H1 (cell line): ENCODE measurements around the gene PCDHB14.
A peak's percentile ranks its signal among the peaks of the same experiment; 100 is the strongest.

ENCODE experiments used
- CEBPB ChIP-seq: IDR thresholded peaks from 2 replicates; pipeline ENCODE4 v1.6.1; 2012; ENCODE audit warnings: low read depth, low read length
- CHD2 ChIP-seq: IDR thresholded peaks from 2 replicates; pipeline ENCODE4 v1.6.1; 2012; ENCODE audit warnings: low read length, improper control_type of control experiment
- CREB1 ChIP-seq: IDR thresholded peaks from 2 replicates; pipeline ENCODE4 v1.6.1; 2012; ENCODE audit warnings: inconsistent platforms
- CTBP2 ChIP-seq: IDR thresholded peaks from 2 replicates; pipeline ENCODE4 v1.7.0; 2011; ENCODE audit warnings: borderline replicate concordance, mild to moderate bottlenecking, moderate library complexity, mixed read lengths, low read length; ENCODE audit not compliant: insufficient read depth, insufficient read length
- CTCF ChIP-seq, 3 experiments: IDR thresholded peaks; 1 replicate in 2 of 3; 2 replicates in 1 of 3; pipeline versions ENCODE4 v1.5.1 to v1.6.1; 2011; ENCODE audit warnings: low read length in 3 of 3, mild to moderate bottlenecking in 3 of 3, inconsistent platforms in 2 of 3, low read depth in 1 of 3, moderate library complexity in 1 of 3; ENCODE audit not compliant: insufficient read depth in 1 of 3; ENCODE audit errors: control extremely low read depth in 1 of 3
- JUN ChIP-seq: IDR thresholded peaks from 2 replicates; pipeline ENCODE4 v1.6.1; 2011; ENCODE audit warnings: low read depth, mild to moderate bottlenecking, improper control_type of control experiment, low read length
- JUND ChIP-seq: IDR thresholded peaks from 2 replicates; pipeline ENCODE4 v1.6.1; 2011; ENCODE audit warnings: mild to moderate bottlenecking, improper control_type of control experiment, low read length
- KDM5A ChIP-seq: fragments of 200-600 bp; IDR thresholded peaks from 2 replicates; pipeline ENCODE4 v1.7.1; 2012; ENCODE audit warnings: mild to moderate bottlenecking, low read length, inconsistent platforms, mixed read lengths
- POLR2AphosphoS5 ChIP-seq: IDR thresholded peaks from 2 replicates; pipeline ENCODE4 v1.6.1; 2011; ENCODE audit warnings: low read depth, low read length
- RNF2 ChIP-seq: fragments of 200-900, 300-1000 bp; sonication (generic); IDR thresholded peaks from 2 replicates; pipeline ENCODE4 v1.7.1; 2016; ENCODE audit warnings: borderline replicate concordance, low read depth, mild to moderate bottlenecking, antibody characterized with exemption, low read length; ENCODE audit not compliant: poor library complexity, severe bottlenecking; ENCODE audit errors: missing control alignments
- SAP30 ChIP-seq: fragments of 300-600 bp; sonication (generic); IDR thresholded peaks from 2 replicates; pipeline ENCODE4 v1.7.1; 2012; ENCODE audit warnings: low read length, moderate library complexity, mild to moderate bottlenecking, inconsistent platforms; ENCODE audit not compliant: insufficient read depth, insufficient replicate concordance
- SUZ12 ChIP-seq: fragments of 200-600 bp; sonication (generic); IDR thresholded peaks from 2 replicates; pipeline ENCODE4 v1.6.1; 2012; ENCODE audit warnings: mild to moderate bottlenecking, inconsistent platforms, low read length, moderate library complexity, mixed read lengths

DNA sequence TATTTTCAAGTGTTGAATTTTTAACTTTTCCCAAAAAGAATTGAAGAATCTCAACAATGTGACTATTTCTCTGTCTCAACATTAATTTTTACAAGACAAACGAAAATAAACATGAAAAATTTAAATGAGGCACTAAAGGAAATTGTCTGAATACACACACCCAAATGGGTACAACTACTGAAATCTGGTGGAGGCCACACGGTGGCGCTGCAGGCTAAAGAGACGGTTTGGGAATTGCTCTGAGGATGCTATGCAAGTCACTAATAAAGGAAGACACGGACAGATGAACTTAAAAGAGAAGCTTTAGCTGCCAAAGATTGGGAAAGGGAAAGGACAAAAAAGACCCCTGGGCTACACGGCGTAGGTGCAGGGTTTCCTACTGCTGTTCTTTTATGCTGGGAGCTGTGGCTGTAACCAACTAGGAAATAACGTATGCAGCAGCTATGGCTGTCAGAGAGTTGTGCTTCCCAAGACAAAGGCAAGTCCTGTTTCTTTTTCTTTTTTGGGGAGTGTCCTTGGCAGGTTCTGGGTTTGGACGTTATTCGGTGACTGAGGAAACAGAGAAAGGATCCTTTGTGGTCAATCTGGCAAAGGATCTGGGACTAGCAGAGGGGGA is 30.9 kb upstream of the PCDHB14 start, which contains the start of gene PCDHB10:
- TF ChIP-seq POLR2AphosphoS5 (no peak), JUN (no peak), CTCF (IDR thresholded peaks at IDR 0.05; ENCODE audit: control extremely low read depth in 1 of 3, insufficient read depth in 1 of 3, low read depth in 1 of 3, low read length in 3 of 3) (peak; percentile 72 to 83 (median 83)), JUND (no peak), SAP30 (no peak), CREB1 (no peak), CTBP2 (no peak), KDM5A (no peak), SUZ12 (no peak), CEBPB (no peak), CHD2 (no peak), RNF2 (no peak)
